HUES6 (cell line): ENCODE data around the gene HIVEP3.

Experiments
- H3K27ac ChIP-seq: 2 replicates; pipeline ENCODE4 v1.7.0; 2013; ENCODE audit warnings: low read depth, mild to moderate bottlenecking, low read length, inconsistent platforms
- H3K27me3 ChIP-seq: 2 replicates; pipeline ENCODE4 v1.6.1; 2013; ENCODE audit warnings: low read length; ENCODE audit not compliant: control insufficient read depth, insufficient read depth
- H3K36me3 ChIP-seq: 2 replicates; pipeline ENCODE4 v1.6.1; 2013; ENCODE audit warnings: low read length; ENCODE audit not compliant: control insufficient read depth, insufficient read depth
- H3K4me1 ChIP-seq: 2 replicates; pipeline ENCODE4 v1.6.1; 2013; ENCODE audit warnings: low read length; ENCODE audit not compliant: control insufficient read depth, insufficient read depth
- H3K4me3 ChIP-seq: 2 replicates; pipeline ENCODE4 v1.5.1; 2013; ENCODE audit warnings: low read depth, low read length
- H3K9ac ChIP-seq: one replicate; pipeline ENCODE4 v1.6.1; 2013; ENCODE audit warnings: mild to moderate bottlenecking, low read length
- H3K9me3 ChIP-seq: 2 replicates; pipeline ENCODE4 v1.6.1; 2013; ENCODE audit warnings: low read depth, low read length; ENCODE audit not compliant: control insufficient read depth, insufficient read depth

The HIVEP3 gene

GRCh38 chr1:41661428-41662060 is 257.2 kb downstream of the HIVEP3 start:
- H3K4me1 ChIP-seq: peaks cover 26% of the 10 kb centered on the region; the same call in 1 of the 2 replicates
- peaks cover 31% of the 10 kb centered on the region for H3K27me3 ChIP-seq
- H3K36me3 ChIP-seq: no peaks in the 10 kb centered on the region
- no peak overlapping the region for H3K27ac ChIP-seq
- H3K4me3 ChIP-seq: peak overlapping the region; percentile 79
- peak overlapping the region; percentile 45 for H3K9ac ChIP-seq
- H3K9me3 ChIP-seq: no peaks in the 10 kb centered on the region

- H3K27me3 ChIP-seq: peaks cover 31% of the 10 kb centered on the region
- no peak overlapping the region for H3K27ac ChIP-seq
- H3K9me3 ChIP-seq: no peaks in the 10 kb centered on the region
- H3K4me1 ChIP-seq: peaks cover 28% of the 10 kb centered on the region; the same call in 1 of the 2 replicates
- H3K4me3 ChIP-seq: peak overlapping the region; percentile 79
- H3K36me3 ChIP-seq: no peaks in the 10 kb centered on the region
- H3K9ac ChIP-seq: no peak overlapping the region
Observed at GRCh38 chr1:41660570-41661427, 257.9 kb downstream of the HIVEP3 start.

DNA sequence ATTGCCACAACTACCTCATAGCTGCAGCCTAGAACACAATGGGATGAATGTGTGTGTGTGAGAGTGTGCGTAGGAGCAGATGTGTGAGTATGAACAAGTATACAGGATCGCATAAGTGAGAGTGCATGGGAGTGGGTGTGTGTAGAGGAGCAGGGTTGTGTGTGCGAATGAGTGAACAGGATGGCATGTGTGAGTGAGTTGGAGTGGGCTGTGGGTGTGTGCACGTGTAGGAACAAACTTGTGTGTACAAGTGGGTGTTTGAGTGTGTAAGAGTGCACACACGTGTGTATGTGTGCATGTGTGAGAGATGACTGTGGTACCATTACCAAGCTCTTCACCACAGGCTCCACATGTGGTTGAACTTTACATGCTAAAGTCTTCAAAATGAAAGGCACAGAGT is 258.8 kb downstream of the HIVEP3 start:
- no peak overlapping the region for H3K27ac ChIP-seq
- H3K4me1 ChIP-seq: peaks cover 19% of the 10 kb centered on the region; the same call in 1 of the 2 replicates
- H3K9ac ChIP-seq: no peak overlapping the region
- H3K9me3 ChIP-seq: no peaks in the 10 kb centered on the region
- no peak overlapping the region for H3K4me3 ChIP-seq
- no peaks in the 10 kb centered on the region for H3K36me3 ChIP-seq
- peaks cover 31% of the 10 kb centered on the region for H3K27me3 ChIP-seq

GRCh38 chr1:41659159-41659495 is 259.6 kb downstream of the HIVEP3 start:
- H3K36me3 ChIP-seq: no peaks in the 10 kb centered on the region
- H3K27me3 ChIP-seq: peaks cover 31% of the 10 kb centered on the region
- no peaks in the 10 kb centered on the region for H3K9me3 ChIP-seq
- no peak overlapping the region for H3K9ac ChIP-seq
- no peak overlapping the region for H3K4me3 ChIP-seq
- peaks cover 14% of the 10 kb centered on the region; the same call in 1 of the 2 replicates for H3K4me1 ChIP-seq
- H3K27ac ChIP-seq: no peak overlapping the region

DNA sequence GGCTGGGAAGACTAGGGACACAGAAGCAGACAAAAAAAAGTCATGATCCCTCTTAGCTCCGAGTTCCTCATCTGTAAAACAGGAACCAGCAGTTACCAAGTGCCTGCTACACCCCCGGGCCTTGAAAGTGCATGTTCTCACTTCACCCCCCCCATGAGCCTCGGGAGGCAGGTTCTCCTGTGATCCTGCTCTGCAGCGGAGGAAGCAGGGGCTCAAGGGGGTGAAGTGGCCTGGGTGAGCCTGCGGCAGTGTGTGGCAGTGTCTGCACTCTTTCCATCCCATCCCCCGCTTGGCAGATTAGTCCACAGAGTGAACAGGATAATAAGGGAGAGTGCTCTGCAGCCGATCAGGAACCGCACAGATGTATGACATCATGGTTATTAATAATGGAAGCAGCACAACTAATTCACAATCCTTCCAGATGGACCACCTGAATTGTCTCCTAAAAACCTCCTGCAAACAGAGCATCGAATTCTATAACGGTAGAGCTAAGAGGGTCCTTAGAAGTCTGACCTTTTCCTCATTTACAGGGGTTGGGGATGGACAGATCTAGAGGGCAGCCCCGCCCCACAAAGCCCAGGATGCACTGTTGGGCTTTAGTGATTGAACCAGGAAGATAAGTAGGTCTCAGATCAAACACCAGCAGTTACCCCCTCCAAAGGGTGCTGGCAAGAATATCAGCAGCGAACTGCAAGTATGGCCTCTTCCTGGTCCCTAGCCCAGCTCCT is 260.1 kb downstream of the HIVEP3 start:
- peaks cover 14% of the 10 kb centered on the region; the same call in 1 of the 2 replicates for H3K4me1 ChIP-seq
- H3K27ac ChIP-seq: no peak overlapping the region
- no peak overlapping the region for H3K4me3 ChIP-seq
- H3K36me3 ChIP-seq: no peaks in the 10 kb centered on the region
- no peak overlapping the region for H3K9ac ChIP-seq
- H3K9me3 ChIP-seq: no peaks in the 10 kb centered on the region
- peaks cover 31% of the 10 kb centered on the region for H3K27me3 ChIP-seq

- Histone ChIP-seq H3K9me3 (no peaks in the 10 kb centered on the region), H3K4me1 (peaks cover 9% of the 10 kb centered on the region; the same call in 1 of the 2 replicates), H3K4me3 (no peak overlapping the region), H3K36me3 (no peaks in the 10 kb centered on the region), H3K27ac (no peak overlapping the region), H3K9ac (no peak overlapping the region), H3K27me3 (peaks cover 31% of the 10 kb centered on the region)
Observed at GRCh38 chr1:41657679-41658295, 260.9 kb downstream of the HIVEP3 start.

DNA sequence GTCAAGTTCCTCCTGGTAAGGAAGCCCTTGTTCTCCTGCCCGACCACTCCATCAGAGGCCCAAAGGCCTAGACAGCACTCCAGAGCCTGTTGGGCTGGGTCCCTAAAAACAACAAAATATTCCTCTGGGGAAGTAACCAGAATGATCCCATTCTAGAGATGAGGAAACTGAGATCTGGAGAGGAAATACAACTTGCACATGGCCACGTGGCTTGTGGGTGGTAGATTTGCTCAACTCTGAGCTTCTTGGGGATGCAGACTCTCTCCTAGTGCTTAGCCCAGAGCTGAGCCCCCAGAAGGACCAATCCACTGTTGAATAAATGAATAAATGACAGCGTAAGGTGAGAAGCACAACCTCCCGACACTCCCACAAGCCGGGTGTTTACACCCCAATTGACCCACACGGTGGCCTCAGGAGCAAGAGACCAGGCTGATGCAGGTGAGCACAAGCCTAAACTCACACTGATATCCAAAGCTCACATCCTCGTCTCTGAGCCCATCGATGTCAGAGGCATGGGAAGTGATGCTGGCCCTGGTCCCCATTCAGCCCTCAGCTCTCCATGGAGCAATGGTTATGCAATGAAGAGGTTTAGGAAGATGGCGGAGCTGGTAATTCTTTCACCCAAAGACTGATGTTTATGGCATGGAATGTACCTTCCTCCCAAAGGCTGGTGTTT is 261.8 kb downstream of the HIVEP3 start:
- H3K27me3 ChIP-seq: peaks cover 31% of the 10 kb centered on the region
- H3K4me1 ChIP-seq: peaks cover 9% of the 10 kb centered on the region; the same call in 1 of the 2 replicates
- no peaks in the 10 kb centered on the region for H3K9me3 ChIP-seq
- no peak overlapping the region for H3K27ac ChIP-seq
- no peaks in the 10 kb centered on the region for H3K36me3 ChIP-seq
- H3K9ac ChIP-seq: no peak overlapping the region
- no peak overlapping the region for H3K4me3 ChIP-seq

- no peaks in the 10 kb centered on the region for H3K36me3 ChIP-seq
- H3K9ac ChIP-seq: no peak overlapping the region
- H3K9me3 ChIP-seq: no peaks in the 10 kb centered on the region
- peaks cover 23% of the 10 kb centered on the region for H3K27me3 ChIP-seq
- peaks cover 3% of the 10 kb centered on the region; the same call in 1 of the 2 replicates for H3K4me1 ChIP-seq
- no peak overlapping the region for H3K4me3 ChIP-seq
- no peak overlapping the region for H3K27ac ChIP-seq
Observed at GRCh38 chr1:41656068-41656467, 262.7 kb downstream of the HIVEP3 start.

- H3K4me3 ChIP-seq: no peak overlapping the region
- H3K4me1 ChIP-seq: peaks cover 3% of the 10 kb centered on the region; the same call in 1 of the 2 replicates
Observed at GRCh38 chr1:41655632-41656031, 263.1 kb downstream of the HIVEP3 start.

DNA sequence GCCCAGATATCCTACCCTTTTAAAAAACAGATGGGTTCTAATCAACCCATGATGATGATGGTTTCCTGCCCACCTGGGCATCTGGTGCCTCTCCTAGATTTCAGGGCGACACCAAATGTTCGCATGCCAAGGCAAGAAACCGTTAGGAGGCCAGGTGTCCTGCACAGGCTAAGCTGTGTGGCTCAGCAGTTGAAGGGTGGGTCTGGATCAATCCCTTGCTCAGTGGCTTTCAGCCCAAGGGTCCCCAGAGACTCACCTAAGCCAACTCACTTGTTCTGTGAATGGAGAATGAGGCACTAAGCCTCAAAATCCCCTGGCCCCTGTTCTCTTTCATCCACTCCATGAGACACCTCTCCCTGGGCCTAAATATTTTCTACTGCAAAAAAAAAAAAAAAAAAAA is 265.1 kb downstream of the HIVEP3 start:
- no peaks in the 10 kb centered on the region for H3K36me3 ChIP-seq
- no peaks in the 10 kb centered on the region for H3K27me3 ChIP-seq
- peaks cover 6% of the 10 kb centered on the region; the same call in 1 of the 2 replicates for H3K4me1 ChIP-seq
- no peak overlapping the region for H3K9ac ChIP-seq
- no peak overlapping the region for H3K27ac ChIP-seq
- H3K4me3 ChIP-seq: no peak overlapping the region
- no peaks in the 10 kb centered on the region for H3K9me3 ChIP-seq

More at GRCh38 chr1:41655632-41656031, 263.1 kb downstream of the HIVEP3 start:
- Histone ChIP-seq H3K36me3 (no peaks in the 10 kb centered on the region), H3K27me3 (peaks cover 18% of the 10 kb centered on the region), H3K9ac (no peak overlapping the region), H3K27ac (no peak overlapping the region), H3K9me3 (no peaks in the 10 kb centered on the region)
